ENCODE measurements around the gene PCGF5. TPM values are rescaled to one million over a fixed set of nuclear protein-coding genes. Genes with fewer than 3 reads are reported as not detected.

PCGF5 gene
- total RNA-seq, 1 donor from 2014 or later: 36.6 TPM

GRCh38 chr10:91206427-91206826 lies 14.0 kb upstream of the PCGF5 start:
- DNase-seq (ENCODE audit: low read depth): no peak
- Histone ChIP-seq H3K27me3 (ENCODE audit: control insufficient read depth, insufficient read depth, low read length) (no peaks in the 10 kb centered on the region), H3K36me3 (ENCODE audit: control insufficient read depth, insufficient read depth, low read length) (no peaks in the 10 kb centered on the region), H3K4me3 (ENCODE audit: low read depth, low read length) (no peak overlapping the region)
- no peak for TF ChIP-seq CTCF (IDR thresholded peaks at IDR 0.05; ENCODE audit: insufficient read depth, low read length, poor library complexity, severe bottlenecking)

- no peaks in the 10 kb centered on the region for H3K27me3 ChIP-seq (ENCODE audit: control insufficient read depth, insufficient read depth, low read length)
- no peak overlapping the region for H3K4me3 ChIP-seq (ENCODE audit: low read depth, low read length)
- DNase-seq (ENCODE audit: low read depth): no peak
- TF ChIP-seq CTCF (IDR thresholded peaks at IDR 0.05; ENCODE audit: insufficient read depth, low read length, poor library complexity, severe bottlenecking): no peak
- H3K36me3 ChIP-seq (ENCODE audit: control insufficient read depth, insufficient read depth, low read length): no peaks in the 10 kb centered on the region
Measured at GRCh38 chr10:91206837-91207474, 13.5 kb upstream of the PCGF5 start.

GRCh38 chr10:91208642-91209041 lies 11.8 kb upstream of the PCGF5 start:
- no peaks in the 10 kb centered on the region for H3K36me3 ChIP-seq (ENCODE audit: control insufficient read depth, insufficient read depth, low read length)
- TF ChIP-seq CTCF (IDR thresholded peaks at IDR 0.05; ENCODE audit: insufficient read depth, low read length, poor library complexity, severe bottlenecking): no peak
- H3K4me3 ChIP-seq (ENCODE audit: low read depth, low read length): no peak overlapping the region
- DNase-seq (ENCODE audit: low read depth): no peak
- no peaks in the 10 kb centered on the region for H3K27me3 ChIP-seq (ENCODE audit: control insufficient read depth, insufficient read depth, low read length)

- no peak for TF ChIP-seq CTCF (IDR thresholded peaks at IDR 0.05; ENCODE audit: insufficient read depth, low read length, poor library complexity, severe bottlenecking)
- DNase-seq (ENCODE audit: low read depth): no peak
Measured at GRCh38 chr10:91210014-91210413, 10.4 kb upstream of the PCGF5 start.

GRCh38 chr10:91210435-91210834 lies 10.0 kb upstream of the PCGF5 start:
- no peak for DNase-seq (ENCODE audit: low read depth)

More at GRCh38 chr10:91210014-91210413, 10.4 kb upstream of the PCGF5 start:
- H3K36me3 ChIP-seq (ENCODE audit: control insufficient read depth, insufficient read depth, low read length): no peaks in the 10 kb centered on the region
- no peak overlapping the region for H3K4me3 ChIP-seq (ENCODE audit: low read depth, low read length)
- H3K27me3 ChIP-seq (ENCODE audit: control insufficient read depth, insufficient read depth, low read length): no peaks in the 10 kb centered on the region

More at GRCh38 chr10:91210435-91210834, 10.0 kb upstream of the PCGF5 start:
- TF ChIP-seq CTCF (IDR thresholded peaks at IDR 0.05; ENCODE audit: insufficient read depth, low read length, poor library complexity, severe bottlenecking): no peak
- Histone ChIP-seq H3K4me3 (ENCODE audit: low read depth, low read length) (no peak overlapping the region), H3K27me3 (ENCODE audit: control insufficient read depth, insufficient read depth, low read length) (no peaks in the 10 kb centered on the region), H3K36me3 (ENCODE audit: control insufficient read depth, insufficient read depth, low read length) (no peaks in the 10 kb centered on the region)
